ENCODE measurements around the gene C12orf50.
"Not testable (repeated sequence)": the region's sequence is repeated elsewhere in the genome, so short reads cannot be mapped to it uniquely, and the experiment has no call there.

The C12orf50 gene

GRCh38 chr12:87991483-87991882 is 37.7 kb downstream of the C12orf50 start:
- no peak for DNase-seq (ENCODE audit: low read depth in 2 of 2, low spot score in 1 of 2)

GRCh38 chr12:87988534-87988933 is 40.7 kb downstream of the C12orf50 start:
- no peak for DNase-seq (ENCODE audit: low read depth in 2 of 2, low spot score in 1 of 2)

GRCh38 chr12:87985069-87985675 is 44.0 kb downstream of the C12orf50 start:
- no peak for DNase-seq (ENCODE audit: low read depth in 2 of 2, low spot score in 1 of 2)

GRCh38 chr12:87982208-87982607 is 47.0 kb downstream of the C12orf50 start:
- DNase-seq (ENCODE audit: low read depth in 2 of 2, low spot score in 1 of 2): no peak

- DNase-seq (ENCODE audit: low read depth in 2 of 2, low spot score in 1 of 2): no peak
Observed at GRCh38 chr12:87981495-87981894, 47.7 kb downstream of the C12orf50 start.

GRCh38 chr12:87975879-87976278 is 53.3 kb downstream of the C12orf50 start:
- no peak for DNase-seq (ENCODE audit: low read depth in 2 of 2, low spot score in 1 of 2)

GRCh38 chr12:87967871-87968270 is 61.3 kb downstream of the C12orf50 start:
- DNase-seq (ENCODE audit: low read depth in 2 of 2, low spot score in 1 of 2): no peak

GRCh38 chr12:87960566-87960965 is 68.6 kb downstream of the C12orf50 start:
- no peak for DNase-seq (ENCODE audit: low read depth in 2 of 2, low spot score in 1 of 2)

- not testable (repeated sequence) for DNase-seq (ENCODE audit: low read depth in 2 of 2, low spot score in 1 of 2)
Observed at GRCh38 chr12:87954028-87954427, 75.2 kb downstream of the C12orf50 start.

- DNase-seq (ENCODE audit: low read depth in 2 of 2, low spot score in 1 of 2): no peak
Observed at GRCh38 chr12:87953256-87953860, 75.8 kb downstream of the C12orf50 start.

GRCh38 chr12:87952850-87953249 is 76.4 kb downstream of the C12orf50 start:
- DNase-seq (ENCODE audit: low read depth in 2 of 2, low spot score in 1 of 2): no peak

GRCh38 chr12:87952223-87952622 is 77.0 kb downstream of the C12orf50 start:
- DNase-seq (ENCODE audit: low read depth in 2 of 2, low spot score in 1 of 2): no peak

GRCh38 chr12:87943762-87944161 is 85.4 kb downstream of the C12orf50 start:
- DNase-seq (ENCODE audit: low read depth in 2 of 2, low spot score in 1 of 2): no peak

- no peak for DNase-seq (ENCODE audit: low read depth in 2 of 2, low spot score in 1 of 2)
Observed at GRCh38 chr12:87943023-87943422, 86.2 kb downstream of the C12orf50 start.

- no peak for DNase-seq (ENCODE audit: low read depth in 2 of 2, low spot score in 1 of 2)
Observed at GRCh38 chr12:87939182-87939581, 90.0 kb downstream of the C12orf50 start.

GRCh38 chr12:87935216-87935615 is 94.0 kb downstream of the C12orf50 start:
- no peak for DNase-seq (ENCODE audit: low read depth in 2 of 2, low spot score in 1 of 2)

GRCh38 chr12:87933991-87934390 is 95.2 kb downstream of the C12orf50 start:
- DNase-seq (ENCODE audit: low read depth in 2 of 2, low spot score in 1 of 2): no peak

GRCh38 chr12:87931812-87932211 is 97.4 kb downstream of the C12orf50 start:
- DNase-seq (ENCODE audit: low read depth in 2 of 2, low spot score in 1 of 2): no peak

GRCh38 chr12:87930627-87931026 is 98.6 kb downstream of the C12orf50 start:
- DNase-seq (ENCODE audit: low read depth in 2 of 2, low spot score in 1 of 2): no peak

Data from stimulated activated CD8-positive, alpha-beta memory T cell treated with anti-CD3 and anti-CD28 coated beads, Interleukin-4, amount 100 ng/mL, for 1 hour (primary cell).